Glomerular visceral epithelial cell (primary cell): ENCODE results near the gene ANKRD11.
"Not testable (repeated sequence)": the region's sequence is repeated elsewhere in the genome, so short reads cannot be mapped to it uniquely, and the experiment has no call there.

Experiments
- DNase-seq: peaks from one replicate; pipeline ENCODE4 v3.0.0-alpha.2; 2016; ENCODE audit errors: extremely low spot score

ANKRD11 gene

GRCh38 chr16:89382555-89382954, 107.8 kb downstream of the ANKRD11 start:
- DNase-seq, result not testable (repeated sequence)

DNA sequence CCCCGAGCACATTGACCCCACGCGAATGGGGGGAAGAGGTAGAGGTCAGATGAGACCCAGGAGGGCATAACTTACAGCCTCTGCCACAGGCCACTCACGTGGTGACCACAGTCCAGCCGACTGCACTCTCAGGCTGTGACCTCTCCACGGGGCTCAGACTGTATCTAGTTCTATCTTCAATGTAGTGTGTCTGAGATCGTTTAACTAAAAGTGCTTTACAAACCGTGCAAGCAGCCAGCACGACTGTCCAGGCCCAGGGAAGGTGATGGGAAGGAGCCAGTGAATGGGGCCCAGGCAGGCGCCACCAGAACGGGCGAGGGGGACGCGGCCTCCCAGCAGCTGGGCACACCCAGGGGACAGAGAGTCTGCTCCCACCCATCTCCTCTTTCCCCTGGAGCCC, 108.6 kb downstream of the ANKRD11 start:
- DNase-seq, result no peak

- DNase-seq, result no peak
These were observed 109.7 kb downstream of the ANKRD11 start for GRCh38 chr16:89380681-89381080.

- DNase-seq, result peak; percentile 44
These were observed 111.2 kb downstream of the ANKRD11 start for GRCh38 chr16:89378947-89379771.

DNA sequence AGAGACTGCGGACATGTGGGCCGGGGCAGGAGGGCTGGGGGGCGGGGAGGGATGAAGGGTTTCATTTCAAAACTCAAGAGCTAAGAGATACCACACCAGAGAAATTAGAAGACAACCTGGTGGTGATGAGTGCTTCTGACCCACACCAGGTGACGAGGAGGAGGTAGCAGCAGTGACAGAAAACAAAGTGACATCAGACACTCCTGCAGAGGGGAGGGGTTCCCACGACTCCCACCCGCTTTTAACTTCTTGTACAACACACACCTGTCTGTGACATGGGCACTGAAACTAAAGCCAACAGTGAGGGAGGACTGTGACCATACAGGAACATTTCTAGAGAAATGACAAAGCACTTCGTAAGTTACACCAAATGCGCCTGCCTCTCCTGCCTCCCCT, 112.9 kb downstream of the ANKRD11 start:
- no peak for DNase-seq

- no peak for DNase-seq
These were observed 113.4 kb downstream of the ANKRD11 start for GRCh38 chr16:89376812-89377452.

- no peak for DNase-seq
These were observed 114.7 kb downstream of the ANKRD11 start for GRCh38 chr16:89375686-89376085.

GRCh38 chr16:89375021-89375420, 115.3 kb downstream of the ANKRD11 start:
- no peak for DNase-seq

DNA sequence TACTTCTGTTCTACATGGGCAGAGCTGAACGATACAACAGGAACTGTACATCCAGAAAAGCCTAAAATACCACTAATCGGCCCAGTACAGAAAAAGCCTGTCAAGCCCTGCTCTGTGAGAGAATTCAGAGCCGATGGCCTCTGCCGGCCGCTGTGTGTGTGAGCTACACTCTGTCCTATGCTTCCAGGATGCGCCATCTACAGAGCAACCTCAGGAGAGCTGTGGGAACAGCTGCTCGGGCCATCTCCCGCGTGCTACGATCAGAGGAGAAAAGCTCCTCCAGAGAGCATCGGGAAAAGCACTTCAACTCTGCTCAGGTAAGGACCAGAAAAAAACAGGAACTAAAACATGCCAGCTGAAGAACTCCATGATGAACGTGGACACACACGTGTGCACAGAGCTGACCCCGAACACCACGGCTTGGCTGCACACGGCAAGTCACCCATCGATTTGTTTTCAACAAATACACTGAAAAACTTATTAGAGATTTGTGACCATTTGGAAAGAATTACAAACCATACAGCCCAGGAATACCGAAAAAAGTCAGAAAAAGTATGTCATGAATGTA, 115.9 kb downstream of the ANKRD11 start:
- DNase-seq, result no peak

DNA sequence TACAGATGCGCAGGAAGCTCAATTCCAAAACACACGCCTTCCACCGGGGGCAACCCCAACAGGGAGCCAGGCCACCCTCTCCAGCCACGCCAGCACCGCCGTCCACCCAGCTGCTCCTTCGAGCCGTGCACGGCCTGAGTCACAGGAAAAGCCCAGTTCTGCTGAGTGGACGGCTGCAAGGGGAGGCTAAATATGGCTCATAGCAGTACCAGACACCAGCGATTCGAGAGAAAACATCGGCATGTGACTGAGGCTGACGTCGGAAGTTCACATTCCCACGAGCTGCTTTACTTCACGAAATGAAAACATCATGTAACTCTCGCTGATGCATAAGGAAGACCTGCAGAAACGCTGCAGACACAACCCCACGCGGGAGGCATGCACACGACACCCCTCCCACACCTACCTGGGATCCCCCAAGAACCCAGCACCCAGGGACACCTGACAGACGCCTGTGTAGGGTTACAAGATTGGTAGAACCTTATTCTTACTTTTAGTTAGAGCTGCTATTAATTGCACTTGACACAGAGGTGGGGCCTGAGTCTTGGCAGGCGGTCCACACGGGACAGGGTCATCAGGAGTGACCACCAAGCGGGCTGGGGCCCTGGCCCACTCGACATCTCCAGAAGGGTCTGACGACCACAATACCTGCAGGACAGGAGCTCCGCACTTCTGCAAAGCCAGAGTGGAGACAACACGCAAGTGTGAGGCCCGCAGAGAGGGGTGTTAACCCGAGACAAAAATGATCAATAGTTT, 116.8 kb downstream of the ANKRD11 start:
- peak; percentile 48 for DNase-seq

DNA sequence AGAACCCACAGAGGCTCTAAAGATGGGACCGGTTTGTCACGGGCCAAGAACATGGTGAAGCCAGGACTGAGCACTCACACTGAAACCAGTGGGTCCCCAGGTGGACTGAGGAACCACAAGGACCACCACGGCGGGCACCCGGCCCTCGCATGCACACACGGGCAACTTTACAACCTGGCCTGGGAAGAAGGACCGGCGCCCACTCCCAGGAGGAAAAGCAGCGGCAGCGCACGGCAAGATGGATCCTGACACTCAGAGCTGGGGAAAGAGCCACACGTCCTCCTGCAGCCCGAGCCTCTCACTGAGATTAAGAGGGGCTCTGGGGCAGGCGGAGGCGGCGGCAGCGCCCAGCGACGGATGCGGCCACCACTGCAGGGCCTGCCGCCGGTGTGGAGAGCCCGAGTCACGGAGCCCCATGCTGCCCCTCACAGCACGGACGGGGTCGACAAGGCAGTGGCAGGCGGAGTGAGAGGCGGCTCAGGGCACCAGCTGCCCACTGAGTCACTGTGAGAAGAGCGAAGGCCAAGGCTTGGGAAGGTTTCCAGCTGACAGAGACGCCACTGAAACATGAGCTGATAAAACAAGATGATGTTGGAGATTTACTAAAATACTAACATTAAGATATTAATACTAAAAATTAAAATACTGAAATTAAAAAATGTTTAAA, 118.3 kb downstream of the ANKRD11 start:
- no peak for DNase-seq

DNA sequence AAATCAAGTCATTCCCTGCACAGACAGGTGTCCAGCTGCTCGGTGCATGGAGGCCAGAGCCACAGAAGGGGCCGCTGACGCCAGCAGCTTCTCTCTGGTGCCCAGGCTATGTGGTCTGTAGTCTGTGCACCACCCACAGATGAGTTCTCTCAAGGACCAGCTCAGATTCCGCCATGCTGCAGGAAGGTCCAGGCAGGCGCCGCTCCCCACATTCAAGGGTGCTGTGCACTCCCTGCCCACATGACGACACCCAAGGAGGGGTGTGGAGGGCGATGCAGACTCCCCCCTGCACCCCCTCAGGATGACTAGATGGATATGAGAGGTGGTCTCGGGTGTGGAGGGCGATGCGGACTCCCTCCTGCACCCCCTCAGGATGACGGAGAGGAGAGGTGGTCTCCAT, 119.0 kb downstream of the ANKRD11 start:
- no peak for DNase-seq

DNA sequence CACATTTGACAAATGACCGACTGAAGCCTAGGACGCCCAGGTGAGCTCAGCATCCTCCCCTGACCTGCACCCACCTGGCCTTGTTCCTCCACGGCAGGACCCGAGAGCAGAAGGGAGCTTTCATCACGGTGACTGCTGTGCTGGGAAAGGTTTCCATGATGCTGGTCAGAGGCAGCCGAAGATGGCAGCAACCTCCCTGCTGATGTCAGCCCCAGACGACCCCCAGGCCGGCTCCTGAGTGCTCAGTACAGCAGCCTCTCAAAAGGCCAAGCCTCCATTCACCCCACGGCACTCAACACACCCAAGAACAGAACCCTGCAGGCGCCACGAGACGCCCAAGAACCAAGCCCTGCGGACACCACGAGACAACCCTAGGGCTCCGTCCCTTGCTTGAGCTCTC, 119.8 kb downstream of the ANKRD11 start:
- no peak for DNase-seq

GRCh38 chr16:89370081-89370511, 120.3 kb downstream of the ANKRD11 start:
- DNase-seq, result no peak

DNA sequence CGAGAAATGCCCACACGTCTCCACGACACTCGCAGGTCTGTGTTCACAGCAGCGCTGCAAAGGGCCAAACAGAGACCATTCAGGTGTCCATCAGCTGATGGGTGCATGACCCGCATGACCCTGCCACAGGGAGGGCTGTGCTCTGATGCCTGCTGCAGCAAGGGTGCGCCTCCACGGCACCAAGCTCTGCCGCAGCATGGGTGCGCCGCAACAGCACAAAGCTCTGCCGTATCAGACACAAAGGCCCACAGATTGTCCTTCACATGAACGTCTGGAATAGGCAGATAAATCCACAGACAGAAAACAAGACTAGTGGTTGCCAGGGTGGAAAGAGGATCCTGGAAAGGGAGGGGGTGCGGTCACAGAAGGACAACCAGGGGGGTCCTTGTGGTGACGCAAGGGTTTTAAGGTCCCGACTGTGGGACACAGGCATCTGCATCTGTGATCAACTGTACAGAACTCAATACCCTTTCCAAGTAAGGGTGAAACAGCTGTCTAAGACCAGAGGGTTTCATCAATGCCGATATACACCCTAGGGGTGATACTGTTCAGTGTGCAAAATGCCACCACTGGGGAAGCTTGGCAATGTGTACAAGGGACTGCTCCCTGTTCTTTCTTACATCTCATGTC, 121.0 kb downstream of the ANKRD11 start:
- no peak for DNase-seq

DNA sequence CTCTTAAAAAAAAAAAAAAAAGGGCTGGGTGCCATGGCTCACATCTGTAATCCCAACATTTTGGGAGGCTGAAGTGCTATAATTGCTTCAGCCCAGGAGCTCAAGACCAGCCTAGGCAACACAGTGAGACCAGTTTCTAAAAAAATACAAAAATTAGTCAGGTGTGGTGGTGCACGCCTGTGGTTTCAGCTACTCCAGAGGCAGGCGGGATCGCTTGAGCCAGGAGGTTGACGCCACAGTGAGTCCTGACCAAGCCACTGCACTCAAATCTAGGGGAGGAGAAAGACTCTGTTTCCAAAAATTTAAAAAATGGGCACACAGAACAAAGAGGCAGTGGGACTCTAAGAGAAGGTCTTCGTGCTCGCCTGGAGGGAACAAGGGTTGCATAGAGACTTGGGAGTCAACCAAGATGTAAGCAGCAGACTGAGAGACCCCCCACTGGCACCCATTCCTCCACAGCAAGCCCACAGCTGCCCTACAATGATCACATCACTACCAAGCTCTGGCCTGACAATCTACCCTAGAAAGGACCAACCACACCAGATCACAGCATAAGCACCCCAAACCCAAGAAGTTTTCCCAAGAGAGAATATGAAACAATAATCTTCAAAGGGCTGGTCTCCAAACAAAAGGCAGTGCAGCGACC, 121.6 kb downstream of the ANKRD11 start:
- peak; percentile 42 for DNase-seq

DNA sequence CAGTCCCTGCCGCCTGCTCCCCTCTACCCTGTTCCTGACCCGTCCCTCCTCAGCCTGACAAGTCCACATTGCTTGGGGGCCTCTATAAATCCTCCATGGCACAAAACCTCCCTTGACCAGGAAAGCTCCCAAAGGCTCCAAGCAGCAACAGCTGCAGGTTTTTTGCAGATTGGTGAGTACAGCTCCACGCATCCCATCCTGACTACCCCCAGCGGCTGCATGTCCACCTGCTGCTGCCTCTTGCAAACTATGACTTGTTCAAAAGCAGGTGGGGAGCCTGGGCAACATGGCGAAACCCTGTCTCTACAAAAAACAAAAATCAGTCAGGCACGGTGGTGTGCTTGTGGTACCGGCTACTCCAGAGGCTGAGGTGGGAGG, 122.8 kb downstream of the ANKRD11 start:
- peak; percentile 33 for DNase-seq

DNA sequence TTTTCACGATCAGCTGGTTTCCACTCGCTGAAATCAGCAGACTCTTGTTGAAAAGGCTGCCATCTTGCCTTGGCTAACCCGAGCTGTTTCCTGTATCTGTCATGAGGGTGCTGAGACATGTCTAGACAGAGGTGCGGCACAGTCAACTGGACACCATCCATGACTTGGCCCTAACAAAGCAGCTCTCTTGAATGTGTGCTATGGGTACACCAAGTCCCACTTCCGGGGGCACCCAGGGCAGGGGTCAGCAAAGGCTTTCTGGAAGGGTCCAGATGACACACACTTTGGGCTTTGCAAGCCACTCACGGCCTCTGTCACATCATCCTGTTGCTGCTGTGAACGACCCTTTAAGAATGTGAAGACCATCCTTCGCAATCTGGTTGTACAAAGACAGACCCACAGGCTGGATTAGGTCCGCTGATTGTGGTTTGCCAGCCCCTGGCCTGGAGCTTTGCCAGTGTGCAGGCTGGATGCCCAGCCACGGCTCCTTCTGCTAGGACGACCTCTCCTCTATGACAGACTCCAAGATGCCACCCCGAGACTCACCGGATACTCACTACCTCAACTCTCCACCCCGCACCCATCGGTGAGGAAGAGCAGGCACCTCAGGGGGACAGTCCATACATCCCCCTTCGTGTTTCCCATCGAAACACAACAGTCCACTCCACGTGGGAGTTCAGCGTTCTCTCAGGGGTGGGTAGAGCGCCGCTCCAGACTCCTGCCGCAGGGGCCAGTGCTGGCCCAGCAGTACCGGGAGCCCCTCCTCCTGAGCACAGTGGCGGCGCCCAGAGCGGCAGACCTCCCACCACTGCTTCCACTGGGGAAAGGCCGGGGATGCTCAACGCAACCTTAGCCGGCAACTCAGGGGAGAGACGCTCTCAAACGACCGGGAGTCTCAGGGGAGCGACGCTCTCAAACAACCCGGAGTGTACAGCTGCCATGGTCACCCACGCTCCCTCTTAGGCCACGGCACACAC, 123.5 kb downstream of the ANKRD11 start:
- DNase-seq, result peak; percentile 60

GRCh38 chr16:89365996-89366395, 124.4 kb downstream of the ANKRD11 start:
- DNase-seq, result no peak
